ENCODE data around the gene BCL2L11. TPM values are rescaled to one million over a fixed set of nuclear protein-coding genes. Genes with fewer than 3 reads are reported as not detected.

BCL2L11 gene
- total and polyA plus RNA-seq, 9 of the 15 experiments (the other 6 are each of a cell fraction or from before 2014, with no cell fraction given), result 2.2 to 18.8 (median 5.0) TPM

GRCh38 chr2:111122631-111123421, 2.1 kb downstream of the BCL2L11 start (continued):
- TF ChIP-seq NR2C2 (CRISPR knock-in tag; IDR thresholded peaks at IDR 0.05) (no peak), NR2C2 (tag; IDR thresholded peaks at IDR 0.05) (peak; percentile 79), KDM5B (IDR thresholded peaks at IDR 0.05; ENCODE audit: insufficient replicate concordance, low read depth, low read length) (peak; percentile 8), MYC (IDR thresholded peaks at IDR 0.05; ENCODE audit: low read depth, low read length) (peak; percentile 41; the same call in 1 of the 2 replicates), MYC (CRISPR knock-in tag; IDR thresholded peaks at IDR 0.05; ENCODE audit: borderline replicate concordance, low read depth) (no peak), RAD21 (CRISPR knock-in tag; conservative IDR thresholded peaks at IDR 0.05 in 1 of 2, IDR thresholded peaks at IDR 0.05 in 1 of 2) (0 out of 4 replicates have a peak, but pooled peaks of 1 of the 2 experiments have one; percentile 9)

GRCh38 chr2:111123751-111124150, 3.0 kb downstream of the BCL2L11 start:
- H3K4me2 ChIP-seq (ENCODE audit: insufficient read depth, low read length), result no peak overlapping the region
- in situ Hi-C loops (cut with MboI), result no loop called here
- TF ChIP-seq ZNF134 (CRISPR knock-in tag; conservative IDR thresholded peaks at IDR 0.05), result no peak
- no peak for TF ChIP-seq ARID2 (IDR thresholded peaks at IDR 0.05)
- no peak for TF ChIP-seq NFATC3 (IDR thresholded peaks at IDR 0.05)
- no peak for TF ChIP-seq CLOCK (CRISPR knock-in tag; IDR thresholded peaks at IDR 0.05; ENCODE audit: borderline replicate concordance)
- no peak for TF ChIP-seq DACH1 (IDR thresholded peaks at IDR 0.05; ENCODE audit: partially characterized antibody)
- TF ChIP-seq ETS2 (tag; IDR thresholded peaks at IDR 0.05; ENCODE audit: borderline replicate concordance, poor library complexity, severe bottlenecking), result no peak
- no peak for TF ChIP-seq MIER1 (IDR thresholded peaks at IDR 0.05; ENCODE audit: low read depth)
- no peak for TF ChIP-seq NR3C1 (CRISPR knock-in tag; IDR thresholded peaks at IDR 0.05)
- TF ChIP-seq ZNF57 (CRISPR knock-in tag; IDR thresholded peaks at IDR 0.05), result no peak
- no peak for TF ChIP-seq ESRRB (CRISPR knock-in tag; IDR thresholded peaks at IDR 0.05; ENCODE audit: borderline replicate concordance)
- TF ChIP-seq SOX6 (IDR thresholded peaks at IDR 0.05), result no peak
- TF ChIP-seq NFIX (CRISPR knock-in tag; IDR thresholded peaks at IDR 0.05; ENCODE audit: low read depth), result no peak
- no peak for TF ChIP-seq HDGF (IDR thresholded peaks at IDR 0.05)
- TF ChIP-seq NCOA2 (IDR thresholded peaks at IDR 0.05; ENCODE audit: partially characterized antibody in 2 of 2), result no peak

More at GRCh38 chr2:111123751-111124150, 3.0 kb downstream of the BCL2L11 start:
- no peaks in the 10 kb centered on the region for H3K9me3 ChIP-seq (replicated peaks; ENCODE audit: control insufficient read depth, insufficient read depth, low read depth, low read length)
- no peak for FAIRE-seq
- TSS peak; percentile 18 for BruUV-seq (replicated peaks)
- H3K36me3 ChIP-seq (ENCODE audit: control insufficient read depth, insufficient read depth, low read length), result peaks cover 50% of the 10 kb centered on the region
- peaks cover 10% of the 10 kb centered on the region for H4K20me1 ChIP-seq (replicated peaks; ENCODE audit: control insufficient read depth, insufficient read depth, low read length)
- H3K27me3 ChIP-seq (ENCODE audit: control insufficient read depth in 2 of 2, insufficient read depth in 2 of 2, low read length in 2 of 2), result no peaks in the 10 kb centered on the region
- peaks cover 4 to 40% of the 10 kb centered on the region in 2 experiments; a peak in 4 of 5 replicates for H3K4me1 ChIP-seq (replicated peaks in 1 of 2; ENCODE audit: control insufficient read depth in 2 of 2, insufficient read depth in 2 of 2, low read length in 2 of 2)
- H2AFZ ChIP-seq (ENCODE audit: low read depth, low read length), result no peak overlapping the region
- H3K9ac ChIP-seq (ENCODE audit: insufficient read depth in 1 of 2, low read depth in 2 of 2, low read length in 2 of 2), result peak overlapping the region in 1 of 2 experiments; percentile 65; a peak in 2 of 4 replicates
- ChIA-PET CTCF (ENCODE audit: low intra/inter-chr PET ratio) (interaction anchor here (0.7 kb wide), 1 partner anchor 309 kb away, joined by 4 read pairs; no protein-coding TSS in a partner anchor), POLR2A (interaction anchor here (0.6 to 2.5 kb wide), 3 partner anchors 9 to 80 kb away, joined by 3 to 9 read pairs (median 3); no protein-coding TSS in a partner anchor)
- no peak overlapping the region for H3K4me3 ChIP-seq
- WGBS (ENCODE audit: insufficient coverage, low coverage, missing lambda C conversion rate), result 96% methylated on average over 7 of the region's 7 CpGs
- no peak for ATAC-seq
- H3K27ac ChIP-seq (ENCODE audit: extremely low read depth, low read depth, low read length), result no peak overlapping the region
- H3K79me2 ChIP-seq (ENCODE audit: control insufficient read depth, insufficient read depth, low read length), result peaks cover 49% of the 10 kb centered on the region
- DNase-seq (ENCODE audit: extremely low read depth in 1 of 4, low spot score in 3 of 4), result no peak
- no peaks in the 10 kb centered on the region for H3K9me1 ChIP-seq (ENCODE audit: control insufficient read depth, insufficient read depth, low read length)
- intact Hi-C loops (cut with micrococcal nuclease), result no loop called here
